ENCODE results near the gene SCG3.

Gene SCG3

DNA sequence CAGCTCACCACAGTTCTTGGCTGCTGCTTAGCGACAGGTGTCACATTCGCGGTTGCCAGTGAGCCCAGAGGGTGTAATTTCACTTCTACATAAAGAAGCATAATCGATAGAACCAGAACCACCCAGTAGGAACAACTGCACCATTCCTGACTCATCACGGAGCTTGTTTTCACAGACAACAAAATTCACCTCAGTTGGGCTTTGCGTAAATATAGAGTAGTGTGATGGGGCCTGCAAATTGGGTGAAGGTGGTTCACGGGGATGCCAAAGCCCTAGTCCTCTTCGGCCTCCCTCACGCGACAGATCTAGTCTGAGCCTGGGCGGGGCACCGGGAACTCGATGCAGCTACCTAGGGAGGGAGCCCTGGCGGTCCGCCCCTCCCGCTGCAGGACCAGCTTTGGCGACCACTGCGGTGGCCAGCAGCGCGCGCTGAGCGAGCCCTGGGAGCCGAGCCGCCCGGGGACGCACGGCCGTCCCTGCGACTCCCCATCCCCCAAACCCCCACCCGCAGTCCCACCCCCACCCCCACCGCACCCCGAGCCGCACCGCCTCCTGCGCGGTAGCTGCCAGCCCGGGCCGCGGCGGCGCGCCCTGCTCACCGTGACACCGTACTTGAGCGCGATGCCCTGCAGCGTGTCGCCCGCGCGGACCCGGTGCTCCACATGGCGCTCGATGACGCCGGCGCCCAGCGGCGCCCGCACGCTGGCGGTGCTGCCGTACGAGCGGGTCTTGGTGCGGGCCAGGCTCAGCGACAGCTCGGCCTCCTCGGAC lies 55.6 kb downstream of the SCG3 start:
- FAIRE-seq, result peak; percentile 83
- TF ChIP-seq PAX5 (IDR thresholded peaks at IDR 0.05; ENCODE audit: insufficient read depth, low read length, severe bottlenecking) (no peak), SPI1 (IDR thresholded peaks at IDR 0.05; ENCODE audit: low read depth, low read length) (no peak), TAF1 (IDR thresholded peaks at IDR 0.05; ENCODE audit: low read depth, low read length) (no peak), POLR2A (IDR thresholded peaks at IDR 0.05; ENCODE audit: low read depth, low read length) (no peak), POLR2AphosphoS5 (IDR thresholded peaks at IDR 0.05; ENCODE audit: low read depth, low read length) (no peak), POU2F2 (IDR thresholded peaks at IDR 0.05; ENCODE audit: low read depth, low read length) (no peak)
- peak; percentile 39 for DNase-seq (ENCODE audit: insufficient read length, low spot score)

DNA sequence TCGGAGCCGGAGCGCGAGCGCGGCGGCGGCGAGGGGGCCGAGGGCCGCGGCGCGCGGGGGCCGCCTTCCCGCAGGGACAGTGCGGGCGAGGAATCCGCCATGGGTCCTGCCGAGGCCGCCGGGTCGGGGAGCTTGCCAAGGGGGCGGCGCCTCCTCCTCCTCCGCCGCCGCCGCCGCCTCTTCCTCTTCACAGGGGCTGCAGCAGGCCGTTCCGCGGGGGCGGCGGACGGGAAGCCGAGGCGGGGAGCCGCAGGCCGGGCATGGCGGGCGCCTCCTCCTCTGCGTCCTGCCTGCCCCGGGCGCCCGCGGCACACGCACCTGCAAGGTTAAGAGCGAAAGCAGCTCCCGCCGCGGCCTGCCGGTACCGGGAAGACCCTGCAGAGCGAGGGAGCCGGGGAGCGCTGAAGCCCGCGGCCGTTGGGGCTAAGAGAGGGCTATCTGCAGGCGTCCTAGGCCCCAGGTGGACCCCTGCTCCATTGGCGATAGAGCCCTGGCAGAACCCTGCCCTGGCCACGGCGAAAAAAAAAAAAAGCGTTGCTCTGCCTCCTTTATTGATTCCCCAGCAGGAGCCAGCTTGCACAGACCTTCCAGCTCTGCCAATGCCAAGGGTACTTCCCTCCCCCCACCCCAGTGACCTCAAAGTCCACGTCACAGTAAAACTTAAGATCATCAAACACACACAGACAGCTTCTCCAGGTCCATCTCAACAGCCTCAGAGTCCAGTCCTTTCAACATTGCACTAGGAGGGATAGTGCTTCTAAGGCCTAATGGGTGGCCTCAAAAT lies 56.4 kb downstream of the SCG3 start, which contains the start of gene LYSMD2:
Gene LYSMD2 (minus strand): TSS at position 134 of the 784 bp plus-strand sequence. CDS start 33 bp downstream, at position 101.
- no peak for TF ChIP-seq PAX5 (IDR thresholded peaks at IDR 0.05; ENCODE audit: insufficient read depth, low read length, severe bottlenecking)
- TF ChIP-seq POLR2A (IDR thresholded peaks at IDR 0.05; ENCODE audit: low read depth, low read length), result no peak
- TF ChIP-seq POLR2AphosphoS5 (IDR thresholded peaks at IDR 0.05; ENCODE audit: low read depth, low read length), result no peak
- peak; percentile 6 for TF ChIP-seq TAF1 (IDR thresholded peaks at IDR 0.05; ENCODE audit: low read depth, low read length)
- 0 out of 2 replicates have a peak, but pooled peaks have one; percentile 14 for TF ChIP-seq SPI1 (IDR thresholded peaks at IDR 0.05; ENCODE audit: low read depth, low read length)
- no peak for TF ChIP-seq POU2F2 (IDR thresholded peaks at IDR 0.05; ENCODE audit: low read depth, low read length)
- DNase-seq (ENCODE audit: insufficient read length, low spot score) (peak; percentile 50), FAIRE-seq (peak; percentile 33)

DNA sequence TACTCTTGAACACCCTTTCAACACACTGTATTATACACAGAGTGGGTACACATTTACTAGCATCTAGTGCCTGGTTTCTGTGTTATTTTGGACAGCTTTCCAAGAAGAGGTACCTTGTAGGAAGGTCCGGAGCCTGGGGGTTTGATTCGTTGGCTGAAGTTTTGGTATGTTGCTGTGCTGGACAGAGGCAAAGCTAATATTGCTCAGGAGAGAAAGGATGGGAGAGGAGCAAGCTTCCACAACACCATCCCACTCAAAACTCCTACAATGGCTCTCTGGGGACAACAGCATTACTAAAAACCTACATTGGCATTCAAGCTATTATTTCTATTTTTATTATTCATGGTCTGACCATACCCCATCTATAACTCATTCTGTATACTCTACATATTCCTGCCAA lies 57.2 kb downstream of the SCG3 start:
- FAIRE-seq (no peak), DNase-seq (ENCODE audit: insufficient read length, low spot score) (no peak)
- TF ChIP-seq TAF1 (IDR thresholded peaks at IDR 0.05; ENCODE audit: low read depth, low read length), result no peak
- no peak for TF ChIP-seq POU2F2 (IDR thresholded peaks at IDR 0.05; ENCODE audit: low read depth, low read length)
- no peak for TF ChIP-seq PAX5 (IDR thresholded peaks at IDR 0.05; ENCODE audit: insufficient read depth, low read length, severe bottlenecking)
- no peak for TF ChIP-seq POLR2A (IDR thresholded peaks at IDR 0.05; ENCODE audit: low read depth, low read length)
- no peak for TF ChIP-seq POLR2AphosphoS5 (IDR thresholded peaks at IDR 0.05; ENCODE audit: low read depth, low read length)
- no peak for TF ChIP-seq SPI1 (IDR thresholded peaks at IDR 0.05; ENCODE audit: low read depth, low read length)

DNA sequence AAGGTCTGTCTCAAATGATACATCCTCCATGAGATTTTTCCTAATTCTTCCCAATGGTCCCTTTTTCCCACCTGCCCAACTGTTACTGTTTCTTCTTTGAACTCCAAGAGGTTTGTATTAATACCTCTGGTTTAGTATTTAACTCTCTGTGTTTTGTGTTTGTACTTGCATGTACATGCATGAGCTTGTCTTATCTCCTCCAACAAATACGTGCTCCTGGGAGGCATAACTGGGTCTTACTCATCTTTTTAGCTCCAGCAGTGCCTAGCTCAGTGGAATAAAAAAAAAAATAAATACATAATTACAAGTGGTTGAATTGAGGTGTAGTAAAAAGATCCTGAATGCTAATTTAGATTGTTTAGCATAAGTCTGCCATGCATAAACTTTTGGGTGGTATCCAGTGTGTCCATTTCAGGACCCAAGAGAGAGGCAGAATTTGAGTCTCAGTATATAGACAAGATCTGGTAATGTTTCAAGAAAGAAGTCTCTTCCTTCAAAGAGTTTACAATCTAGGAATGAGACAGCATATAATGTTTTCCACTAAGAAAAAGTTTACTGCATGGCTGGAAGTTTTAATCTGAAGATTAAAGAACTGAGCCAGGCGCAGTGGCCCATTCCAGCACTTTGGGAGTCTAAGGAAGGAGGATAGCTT lies 57.9 kb downstream of the SCG3 start:
- FAIRE-seq (no peak), DNase-seq (ENCODE audit: insufficient read length, low spot score) (no peak)
- no peak for TF ChIP-seq POLR2A (IDR thresholded peaks at IDR 0.05; ENCODE audit: low read depth, low read length)
- TF ChIP-seq PAX5 (IDR thresholded peaks at IDR 0.05; ENCODE audit: insufficient read depth, low read length, severe bottlenecking), result no peak
- TF ChIP-seq TAF1 (IDR thresholded peaks at IDR 0.05; ENCODE audit: low read depth, low read length), result no peak
- no peak for TF ChIP-seq POLR2AphosphoS5 (IDR thresholded peaks at IDR 0.05; ENCODE audit: low read depth, low read length)
- no peak for TF ChIP-seq POU2F2 (IDR thresholded peaks at IDR 0.05; ENCODE audit: low read depth, low read length)
- TF ChIP-seq SPI1 (IDR thresholded peaks at IDR 0.05; ENCODE audit: low read depth, low read length), result no peak

DNA sequence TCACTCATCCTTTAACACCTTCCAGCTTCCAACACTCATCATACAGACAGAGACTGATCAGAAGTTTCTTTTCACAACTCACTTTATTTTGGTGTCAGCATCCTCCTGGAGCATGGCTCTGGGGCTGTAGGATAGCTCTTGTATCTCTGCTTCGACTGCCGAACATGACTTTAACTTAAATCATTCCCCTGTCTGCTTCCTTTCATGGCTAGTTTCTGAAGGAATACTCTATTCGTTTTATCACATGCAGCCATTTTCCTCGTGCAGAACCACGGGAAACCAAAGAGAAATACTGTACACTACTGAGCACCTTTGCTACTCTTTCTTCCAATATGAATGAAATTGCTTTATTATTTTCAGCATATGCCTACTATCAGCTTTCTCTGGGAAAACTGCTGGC lies 68.0 kb downstream of the SCG3 start:
- no peak for DNase-seq (ENCODE audit: insufficient read length, low spot score)
- peak; percentile 56 for FAIRE-seq
- TF ChIP-seq PAX5 (IDR thresholded peaks at IDR 0.05; ENCODE audit: insufficient read depth, low read length, severe bottlenecking), result no peak
- TF ChIP-seq POU2F2 (IDR thresholded peaks at IDR 0.05; ENCODE audit: low read depth, low read length), result no peak
- TF ChIP-seq SPI1 (IDR thresholded peaks at IDR 0.05; ENCODE audit: low read depth, low read length), result no peak

DNA sequence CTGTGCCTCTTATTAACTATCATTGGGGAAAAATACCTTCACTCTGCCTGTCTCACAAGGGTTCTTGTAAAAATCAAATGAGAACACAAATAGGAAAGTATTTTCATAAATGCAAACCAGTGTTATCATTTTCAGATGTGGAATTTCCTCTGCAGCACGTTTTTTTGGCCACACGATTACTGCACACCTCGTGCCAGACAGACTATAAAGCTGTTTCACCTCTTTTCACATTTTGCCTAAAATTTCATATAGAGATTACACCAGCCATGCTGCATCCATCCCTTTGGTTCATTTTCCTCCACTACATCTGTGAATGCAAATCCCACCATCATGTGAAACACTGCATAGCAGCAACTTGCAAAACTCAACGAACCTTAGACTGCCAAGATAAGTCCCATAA lies 68.9 kb downstream of the SCG3 start:
- TF ChIP-seq POLR2AphosphoS5 (IDR thresholded peaks at IDR 0.05; ENCODE audit: low read depth, low read length), result no peak
- TF ChIP-seq POLR2A (IDR thresholded peaks at IDR 0.05; ENCODE audit: low read depth, low read length), result no peak
- no peak for TF ChIP-seq TAF1 (IDR thresholded peaks at IDR 0.05; ENCODE audit: low read depth, low read length)
- TF ChIP-seq PAX5 (IDR thresholded peaks at IDR 0.05; ENCODE audit: insufficient read depth, low read length, severe bottlenecking), result no peak
- no peak for TF ChIP-seq POU2F2 (IDR thresholded peaks at IDR 0.05; ENCODE audit: low read depth, low read length)
- no peak for TF ChIP-seq SPI1 (IDR thresholded peaks at IDR 0.05; ENCODE audit: low read depth, low read length)
- DNase-seq (ENCODE audit: insufficient read length, low spot score), result no peak
- FAIRE-seq, result peak; percentile 79

DNA sequence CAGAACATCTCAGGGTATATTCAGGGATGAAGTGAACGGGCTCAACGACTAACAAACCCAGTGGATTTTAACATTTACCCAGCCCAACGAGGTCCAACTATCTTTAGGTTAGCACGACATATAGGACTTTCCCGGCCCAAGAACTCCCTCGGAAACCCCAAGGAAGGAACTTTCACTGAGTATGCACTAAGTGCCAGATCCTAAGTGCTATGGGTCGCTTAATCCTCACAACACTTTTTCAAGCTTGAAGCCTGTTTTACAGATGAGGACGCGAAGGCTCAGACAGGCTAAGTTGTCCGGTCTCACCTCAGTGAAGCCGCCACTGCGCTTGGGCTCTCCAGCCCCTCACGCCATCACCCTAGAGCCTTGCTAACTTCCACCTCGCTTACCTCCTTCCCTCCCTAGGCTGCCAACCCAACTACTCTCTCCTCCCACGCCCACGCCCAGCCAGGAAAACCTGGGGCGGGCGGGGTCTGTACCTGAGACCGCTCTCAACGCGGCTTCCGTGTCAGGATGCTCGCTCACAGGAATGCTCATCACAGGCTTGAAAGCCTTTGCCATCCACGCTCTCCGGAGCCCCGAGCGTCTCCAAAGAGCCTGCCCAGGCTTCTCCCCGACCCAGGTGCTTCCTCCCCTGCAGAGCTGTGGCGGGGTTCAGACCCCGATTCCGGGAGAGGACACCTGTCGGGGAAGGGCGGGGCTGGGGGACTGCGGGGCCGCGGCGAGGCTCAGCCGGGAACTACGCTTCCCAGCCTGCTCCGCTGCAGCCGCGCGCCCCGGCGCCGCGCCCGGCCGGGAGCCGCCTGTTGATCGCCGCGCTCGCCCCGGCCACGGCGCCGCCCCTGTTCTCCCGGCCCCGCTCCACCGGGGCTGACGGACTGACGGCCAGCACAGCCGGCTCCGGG lies 69.7 kb downstream of the SCG3 start, which contains the start of gene TMOD2:
Gene TMOD2 (plus strand): TSS at position 806 of the 905 bp plus-strand sequence. CDS start 14,845 bp downstream, outside the sequence.
- TF ChIP-seq POU2F2 (IDR thresholded peaks at IDR 0.05; ENCODE audit: low read depth, low read length), result no peak
- TF ChIP-seq POLR2AphosphoS5 (IDR thresholded peaks at IDR 0.05; ENCODE audit: low read depth, low read length), result no peak
- TF ChIP-seq SPI1 (IDR thresholded peaks at IDR 0.05; ENCODE audit: low read depth, low read length), result no peak
- TF ChIP-seq PAX5 (IDR thresholded peaks at IDR 0.05; ENCODE audit: insufficient read depth, low read length, severe bottlenecking), result no peak
- TF ChIP-seq TAF1 (IDR thresholded peaks at IDR 0.05; ENCODE audit: low read depth, low read length), result no peak
- no peak for TF ChIP-seq POLR2A (IDR thresholded peaks at IDR 0.05; ENCODE audit: low read depth, low read length)
- FAIRE-seq (peak; percentile 93), DNase-seq (ENCODE audit: insufficient read length, low spot score) (peak; percentile 64)

Data from GM12891 (cell line).